Hematopoietic multipotent progenitor cell (in vitro differentiated cells): Measurements from ENCODE around the gene ERC2. TPM values are rescaled to one million over a fixed set of nuclear protein-coding genes. Genes with fewer than 3 reads are reported as not detected.

ENCODE experiments used
- DNase-seq, 3 donors: peaks; one replicate each; pipeline ENCODE4 v3.0.0-alpha.2; 2011 to 2015; ENCODE audit warnings: low read depth in 2 of 3, low spot score in 2 of 3
- total RNA-seq: library from RNA; depleted of rRNA; stranded (reverse); fragments of >200 nt; gene quantifications from one replicate; pipeline ENCODE4 v1.2.3, GENCODE V29; 2012

Gene ERC2
- total RNA-seq, 1 donor = 0.54 TPM

DNA sequence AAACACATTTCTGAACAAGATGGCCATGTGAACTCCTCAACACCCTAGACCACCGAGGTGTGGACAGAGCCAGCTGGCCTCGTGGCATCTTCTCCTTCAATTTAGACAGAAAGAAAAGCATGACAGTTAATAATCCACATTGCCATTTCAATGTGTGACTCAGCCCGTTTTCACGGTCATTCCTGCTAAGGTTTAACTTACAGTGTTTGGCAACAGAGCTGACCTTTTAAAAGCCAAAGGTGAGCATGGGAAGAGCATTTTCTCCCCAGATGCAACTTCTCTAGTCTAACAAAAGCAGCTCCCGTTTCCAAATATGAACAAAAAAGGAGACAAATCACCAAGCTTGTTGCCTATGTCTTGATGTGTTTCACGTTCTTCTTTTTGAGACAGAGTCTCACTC is 563.6 kb downstream of the ERC2 start:
- no peak for DNase-seq

DNA sequence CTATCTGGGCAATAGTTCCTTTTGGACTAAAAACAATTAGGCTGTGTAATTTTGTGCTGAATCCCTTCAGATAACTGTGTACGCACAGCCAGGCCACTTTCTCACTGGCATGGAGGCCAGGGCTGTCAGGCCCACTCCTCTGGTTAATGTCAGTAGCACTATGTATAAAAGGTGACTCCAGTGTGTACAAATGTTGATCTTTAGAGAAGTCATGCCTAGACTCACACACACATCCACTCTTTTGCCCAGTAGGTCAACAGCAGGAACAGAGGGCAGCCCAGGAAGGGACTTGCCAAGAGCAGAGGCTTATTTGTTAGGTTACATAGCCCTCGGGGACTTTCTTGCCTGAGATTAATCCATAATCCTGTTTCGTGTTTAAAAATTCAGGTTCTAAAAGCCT is 564.6 kb downstream of the ERC2 start:
- DNase-seq = no peak

DNA sequence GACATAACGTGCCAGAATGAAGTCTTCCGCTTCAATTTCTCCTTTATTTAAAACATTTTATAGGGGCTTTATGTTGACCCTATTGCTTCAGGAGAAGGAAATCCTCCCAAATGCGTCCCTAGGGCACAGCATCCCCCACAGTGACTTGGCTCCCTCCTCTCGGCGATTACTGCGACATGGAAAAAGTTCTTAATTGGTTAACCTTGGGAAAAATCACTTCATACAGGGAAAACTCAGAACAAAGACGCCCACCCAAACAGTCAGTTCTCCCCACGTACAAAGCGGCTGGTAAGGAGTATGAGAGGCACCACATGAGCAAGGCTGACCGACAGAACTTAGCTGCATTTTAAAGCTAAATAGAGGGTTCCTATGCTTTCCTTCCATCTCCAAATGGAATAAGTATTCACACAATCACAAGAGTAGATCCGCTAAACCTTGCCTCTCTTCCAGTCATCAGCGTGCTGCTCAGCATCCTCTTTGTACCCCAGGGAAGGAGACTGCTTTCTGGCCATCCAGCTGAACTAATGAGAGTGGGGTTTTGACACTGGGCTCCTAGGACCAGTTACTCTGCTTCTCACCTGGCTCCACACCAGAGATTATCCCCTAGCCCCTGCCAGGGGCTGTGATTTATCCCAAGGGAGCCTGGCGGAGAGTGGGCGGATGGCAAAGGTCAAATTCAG is 565.9 kb downstream of the ERC2 start:
- no peak for DNase-seq

DNA sequence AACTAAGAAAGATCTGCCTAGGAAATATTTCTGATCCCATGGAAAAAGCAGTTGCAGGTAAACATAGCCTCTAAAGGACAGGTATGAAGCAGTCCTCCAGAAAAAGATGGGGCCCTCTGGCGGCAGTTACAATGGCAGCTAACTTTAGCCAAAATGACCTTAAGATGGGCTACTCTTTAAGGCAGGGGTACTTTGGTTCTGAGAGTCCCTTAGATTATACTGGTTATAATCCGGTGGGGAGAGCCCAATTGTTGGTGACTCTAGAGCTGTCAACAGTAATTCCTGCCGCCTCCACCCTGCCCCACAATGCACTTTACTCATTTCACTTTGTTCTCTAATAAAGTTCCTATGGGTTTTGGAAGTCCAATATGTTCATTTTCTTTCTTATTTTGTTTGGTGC is 568.4 kb downstream of the ERC2 start:
- no peak for DNase-seq

DNA sequence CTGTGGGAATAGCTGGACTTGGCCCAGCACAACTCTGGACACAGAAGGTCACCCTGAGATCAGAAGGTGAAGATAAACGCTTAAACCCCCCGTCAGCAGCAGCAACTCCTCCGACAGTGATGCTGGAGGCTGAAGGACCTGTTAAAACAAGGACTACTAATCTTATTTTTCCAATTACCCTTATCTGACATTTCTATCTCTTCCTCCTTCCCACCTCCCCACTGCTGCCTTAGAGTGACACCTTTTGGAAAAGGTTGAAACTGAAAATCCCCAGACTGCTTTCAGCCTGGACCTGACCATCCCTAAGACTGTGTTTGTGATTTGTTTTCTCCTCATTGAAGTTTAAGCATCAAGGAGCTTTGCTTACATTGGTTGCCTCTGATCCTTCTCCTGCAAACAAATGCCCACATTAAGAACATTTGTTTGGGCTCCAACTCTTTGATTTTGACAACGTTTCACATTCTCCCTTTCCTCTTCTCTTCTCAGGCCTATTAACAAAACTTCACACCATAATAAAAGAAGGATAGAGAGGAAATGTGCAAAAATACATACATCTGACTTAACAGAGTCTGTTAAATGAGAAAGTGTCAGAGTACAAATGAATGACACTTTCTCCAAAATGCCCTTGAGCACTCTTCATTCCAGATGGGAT is 570.6 kb downstream of the ERC2 start:
- no peak for DNase-seq

DNA sequence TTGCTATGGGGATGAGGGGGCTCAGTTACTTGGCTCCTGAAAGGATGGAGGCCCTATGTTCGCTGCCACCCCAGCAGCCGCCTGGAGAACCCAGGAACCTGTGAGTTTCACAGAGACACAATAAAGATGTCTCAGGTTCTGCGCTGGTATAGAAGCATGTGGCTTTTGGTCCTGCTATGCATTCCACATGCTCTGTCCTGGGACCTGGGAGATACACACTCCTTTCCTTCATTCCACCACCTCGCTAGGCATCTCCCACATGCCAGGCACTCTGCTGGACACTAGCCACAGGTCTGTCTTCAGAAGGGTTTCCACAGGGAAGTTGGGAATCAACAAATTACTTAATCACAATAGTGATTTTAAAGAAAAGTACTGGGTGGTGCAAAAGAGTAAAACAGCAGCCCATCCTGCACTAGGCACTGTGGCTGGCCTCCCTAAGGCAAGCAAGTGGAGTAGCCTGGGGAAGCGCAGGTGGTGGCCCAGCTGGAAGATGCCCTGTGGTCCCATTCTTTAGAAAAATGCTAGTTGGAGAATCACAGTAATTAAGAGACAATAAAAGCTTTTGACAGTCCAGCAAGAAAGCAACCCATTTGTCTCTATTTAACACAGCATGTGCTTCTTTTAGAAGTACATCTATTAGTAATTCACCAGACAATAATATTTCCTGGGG is 572.2 kb downstream of the ERC2 start:
- DNase-seq = no peak

DNA sequence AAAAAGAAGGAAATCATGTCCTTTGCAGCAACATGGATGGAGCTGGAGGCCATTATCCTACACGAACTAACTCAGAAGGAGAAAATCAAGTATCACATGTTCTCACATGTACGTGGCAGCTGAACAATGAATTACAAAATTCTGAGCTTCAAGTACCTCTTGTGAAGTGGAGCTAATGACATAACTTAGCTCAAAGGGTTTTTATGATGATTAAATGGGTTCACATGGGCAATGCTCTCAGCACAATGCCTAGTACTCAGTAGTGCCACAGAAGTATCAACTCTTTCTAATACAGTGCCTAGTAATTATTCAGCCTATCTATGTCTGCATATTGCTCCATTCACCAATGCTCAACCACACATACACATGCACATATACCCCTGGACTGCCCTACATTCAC is 573.7 kb downstream of the ERC2 start:
- no peak for DNase-seq

DNA sequence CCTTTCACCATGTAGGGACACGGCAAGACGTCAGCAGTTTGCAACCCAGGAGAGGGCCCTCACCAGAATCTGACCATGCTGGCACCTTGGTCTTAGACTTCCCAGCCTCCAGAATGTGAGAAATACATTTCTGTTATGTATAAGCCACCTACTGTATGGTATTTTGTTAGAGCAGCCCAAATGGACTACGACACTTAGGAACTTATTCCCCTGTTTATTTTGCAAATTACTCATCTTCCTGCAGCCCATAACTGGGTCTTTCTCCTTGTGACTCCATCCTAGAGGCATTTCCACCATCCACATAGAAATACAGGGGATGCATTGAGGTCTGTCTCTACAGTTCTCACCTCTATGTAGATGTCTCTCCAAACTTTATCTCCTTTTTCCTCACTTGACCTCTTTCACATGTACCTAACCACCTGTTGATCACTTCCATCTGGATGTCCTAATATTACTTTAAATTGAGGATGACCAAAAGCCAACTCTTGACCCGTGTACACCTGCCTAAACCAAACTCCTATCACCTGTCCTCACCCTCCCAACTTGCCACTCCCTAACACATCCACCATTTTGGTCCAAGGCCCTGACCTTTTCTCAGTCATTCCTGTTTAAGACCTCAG is 575.1 kb downstream of the ERC2 start:
- DNase-seq = no peak

DNA sequence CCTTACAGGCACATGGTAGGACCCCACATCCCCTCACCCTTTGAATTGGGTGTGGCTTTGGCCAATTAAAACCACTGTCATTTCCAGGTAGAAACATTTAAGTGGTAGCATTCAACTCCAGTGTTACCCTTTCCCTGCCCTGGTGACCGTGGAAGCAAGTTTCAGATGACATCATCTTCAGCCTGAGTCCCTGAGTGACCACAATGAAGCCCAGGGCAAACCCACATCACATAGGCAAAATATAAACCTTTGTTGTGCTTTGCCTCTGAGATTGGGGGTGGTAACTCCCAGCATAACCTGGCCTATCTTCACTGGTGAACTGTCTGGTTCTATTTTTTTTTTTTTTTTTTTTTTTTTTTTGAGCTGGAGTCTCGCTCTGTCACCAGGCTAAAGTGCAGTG is 577.2 kb downstream of the ERC2 start:
- DNase-seq = no peak

DNA sequence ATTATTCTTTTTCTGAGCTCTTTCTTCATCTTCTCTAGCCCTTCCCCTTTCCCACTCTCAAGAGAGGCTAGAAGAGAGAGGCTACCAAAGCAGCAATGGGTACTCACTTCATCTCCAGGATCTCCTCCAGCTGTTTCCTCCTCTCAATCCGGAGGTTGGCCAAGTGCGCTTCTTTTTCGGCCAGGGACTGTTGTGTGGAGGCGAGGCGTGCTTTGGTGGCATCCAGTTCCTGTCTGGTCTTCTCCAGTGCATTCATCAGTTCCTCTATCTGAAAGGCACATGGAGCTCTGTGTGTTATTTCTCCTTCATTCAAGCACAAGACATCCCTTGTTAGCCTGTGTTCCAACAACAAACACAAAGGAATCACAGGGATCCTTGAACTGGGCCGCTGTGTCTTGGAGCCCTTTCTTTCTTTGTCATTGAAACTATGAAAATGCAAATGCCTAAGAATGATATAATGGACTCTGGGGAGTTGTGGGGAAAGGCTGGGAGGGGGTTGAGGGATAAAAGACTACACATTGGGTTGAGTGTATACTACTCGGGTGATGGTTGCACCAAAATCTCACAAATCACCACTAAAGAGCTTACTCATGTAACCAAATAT is 579.9 kb downstream of the ERC2 start:
- DNase-seq = no peak

DNA sequence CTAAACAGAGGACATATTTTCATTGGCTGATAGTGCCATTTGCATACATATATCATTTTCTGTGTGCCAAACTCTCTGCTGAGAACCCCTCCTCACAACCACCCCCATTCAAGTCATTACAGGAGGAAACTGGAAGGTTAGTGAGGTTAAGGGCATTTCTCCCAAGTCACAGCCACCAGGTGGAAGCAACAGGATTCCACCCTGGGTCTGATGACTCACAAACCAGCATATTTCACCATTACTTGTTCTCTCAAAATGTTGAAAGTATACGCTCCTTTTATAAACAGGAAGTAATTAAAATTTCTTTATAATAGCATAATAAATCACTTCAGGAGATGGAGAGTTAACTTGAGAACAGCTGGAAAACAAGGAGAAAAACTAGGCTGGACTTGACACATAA is 582.5 kb downstream of the ERC2 start:
- no peak for DNase-seq

DNA sequence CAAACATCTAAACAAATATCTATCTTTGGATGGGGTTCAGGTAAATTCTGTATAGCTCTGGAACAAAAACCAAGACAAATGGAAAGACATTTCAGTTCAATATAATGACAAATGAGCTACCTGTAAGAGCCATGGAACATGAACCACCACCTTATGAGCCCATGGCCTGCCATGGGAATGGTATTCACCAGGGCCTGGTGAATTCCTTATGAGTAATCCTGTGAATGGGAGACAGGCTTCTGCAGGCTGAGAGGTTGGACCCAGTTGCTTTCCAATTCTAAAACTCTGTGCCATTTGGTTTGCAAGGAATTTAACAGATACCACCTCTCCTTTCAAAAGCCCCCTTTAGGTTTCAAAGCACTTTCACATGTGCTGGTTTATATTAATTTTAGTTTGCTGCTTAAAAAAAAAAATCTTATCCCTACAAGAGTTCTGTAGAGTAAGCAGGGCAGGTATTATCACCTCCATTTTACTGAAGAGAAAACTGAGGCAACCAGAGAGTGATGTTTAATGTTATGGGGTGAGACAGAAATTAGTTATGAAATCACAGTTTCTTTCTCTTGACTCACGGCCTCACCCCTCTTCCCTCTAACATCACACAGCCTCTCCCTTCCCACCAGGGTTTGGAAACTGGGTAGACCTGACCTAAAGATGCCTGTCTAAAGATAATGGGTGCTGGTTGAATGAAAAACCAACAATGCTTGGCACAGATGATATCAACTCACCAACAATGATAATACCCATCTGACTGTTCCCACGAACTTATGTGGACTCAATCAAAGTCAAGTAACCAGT is 583.6 kb downstream of the ERC2 start:
- no peak for DNase-seq

DNA sequence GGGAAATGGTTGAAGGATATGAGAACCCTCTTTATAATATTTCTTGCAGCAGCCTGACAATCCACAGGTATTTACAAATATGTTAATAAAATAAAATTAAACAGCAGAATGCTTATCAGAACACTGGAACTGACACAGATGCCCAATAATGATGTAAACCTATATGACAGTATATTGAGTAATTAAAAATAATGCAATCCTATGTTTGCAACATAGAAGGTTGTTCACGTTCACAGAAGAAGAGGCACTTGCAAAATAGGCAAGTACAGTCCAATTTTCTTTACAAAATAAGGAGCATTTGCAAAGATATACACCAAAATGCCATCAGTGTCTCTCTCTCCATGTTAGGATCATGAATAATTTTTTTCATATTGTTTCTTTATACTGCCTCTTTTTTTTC is 584.2 kb downstream of the ERC2 start:
- no peak for DNase-seq

DNA sequence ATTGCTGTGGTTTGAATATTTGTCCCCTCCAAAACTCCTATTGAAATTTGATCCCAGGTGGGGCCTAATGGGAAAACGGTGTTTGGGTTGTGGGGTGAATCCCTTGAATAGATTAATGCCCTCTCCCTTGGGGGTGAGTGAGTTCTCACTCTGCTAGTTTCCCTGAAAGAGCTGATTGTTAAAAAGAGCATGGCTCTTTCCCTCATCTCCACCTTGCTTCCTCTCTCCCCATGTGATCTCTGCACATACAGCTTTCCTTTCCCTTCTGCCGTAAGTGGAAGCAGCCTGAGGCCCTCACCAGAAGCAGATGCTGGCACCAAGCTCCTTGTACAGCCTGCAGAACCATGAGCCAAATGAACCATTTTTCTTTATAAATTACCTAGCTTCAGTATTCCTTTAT is 586.3 kb downstream of the ERC2 start:
- DNase-seq = no peak

DNA sequence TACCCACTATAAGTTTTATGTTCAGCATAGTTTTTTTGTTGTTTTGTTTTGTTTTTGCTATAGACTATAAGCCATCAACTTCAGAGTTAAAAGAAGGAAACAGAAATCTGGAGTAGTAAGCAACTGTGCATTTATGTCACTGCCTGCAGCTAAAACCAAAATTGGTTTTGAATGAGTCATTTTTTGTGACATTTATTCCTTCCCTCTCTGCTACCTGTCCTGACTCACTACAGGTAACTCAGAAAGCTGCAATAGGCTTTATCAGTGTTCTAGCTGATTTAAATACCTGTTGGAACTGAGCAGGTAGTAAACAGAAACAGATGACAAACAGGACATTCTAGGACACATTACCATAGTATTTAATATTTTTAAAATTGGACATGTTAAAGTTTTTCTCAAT is 587.9 kb downstream of the ERC2 start:
- no peak for DNase-seq

DNA sequence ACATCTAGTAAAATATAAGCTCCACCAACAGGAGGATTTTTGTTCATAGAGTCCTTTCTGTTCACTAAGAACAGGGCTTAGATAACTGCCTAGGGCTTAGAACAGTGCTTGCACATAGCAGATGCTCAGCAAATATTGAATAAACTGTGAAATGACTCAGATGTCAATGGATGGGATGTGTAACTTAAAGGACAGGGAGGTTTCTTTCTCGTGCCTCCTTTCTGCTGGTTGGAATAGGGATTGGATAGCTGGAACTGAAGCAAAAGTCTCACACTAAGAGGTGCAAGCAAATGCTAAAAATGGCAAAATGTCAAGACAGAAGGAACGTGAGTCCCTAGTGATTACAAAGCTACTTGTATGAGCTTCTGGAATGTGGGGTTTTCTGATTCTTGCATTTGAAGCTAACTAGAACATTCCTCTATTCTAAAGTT is 588.4 kb downstream of the ERC2 start:
- DNase-seq = no peak

DNA sequence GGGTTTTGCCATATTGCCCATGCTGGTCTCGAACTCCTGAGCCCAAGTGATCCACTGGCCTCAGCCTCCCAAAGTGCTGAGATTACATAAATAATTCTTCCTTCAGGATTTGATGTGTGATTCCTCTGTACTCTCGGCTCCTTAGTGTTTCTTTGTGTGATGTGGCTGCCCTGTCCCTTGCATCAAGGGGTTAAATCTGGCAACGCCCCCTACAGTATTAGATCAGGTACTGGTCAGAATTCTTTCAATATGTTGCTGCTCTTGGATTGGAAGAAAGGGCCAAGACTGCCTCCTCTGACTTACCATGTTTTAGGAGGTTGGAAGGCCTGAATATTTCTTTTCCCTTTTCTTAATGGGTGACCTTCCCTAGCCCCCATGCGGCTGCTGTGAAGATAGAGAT is 590.6 kb downstream of the ERC2 start:
- no peak for DNase-seq

DNA sequence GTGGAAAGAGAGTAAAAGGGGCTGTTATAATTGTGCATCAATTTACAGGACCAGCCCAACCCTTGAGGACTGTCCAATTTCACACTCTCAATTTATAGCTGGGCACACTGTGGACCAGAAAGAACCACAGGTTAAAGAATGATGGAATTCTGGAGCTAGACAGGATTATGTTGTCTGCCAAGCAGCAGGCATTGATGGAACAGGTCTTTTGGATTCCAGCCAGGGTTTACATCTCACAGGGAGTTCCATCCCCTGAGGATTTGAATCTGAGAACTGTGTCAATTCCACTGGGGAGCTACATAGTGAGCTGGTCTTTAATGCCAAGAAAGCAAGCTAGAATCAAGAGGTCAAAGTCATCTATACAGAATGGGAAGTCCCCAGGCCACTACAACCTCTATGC is 591.7 kb downstream of the ERC2 start:
- DNase-seq = no peak

DNA sequence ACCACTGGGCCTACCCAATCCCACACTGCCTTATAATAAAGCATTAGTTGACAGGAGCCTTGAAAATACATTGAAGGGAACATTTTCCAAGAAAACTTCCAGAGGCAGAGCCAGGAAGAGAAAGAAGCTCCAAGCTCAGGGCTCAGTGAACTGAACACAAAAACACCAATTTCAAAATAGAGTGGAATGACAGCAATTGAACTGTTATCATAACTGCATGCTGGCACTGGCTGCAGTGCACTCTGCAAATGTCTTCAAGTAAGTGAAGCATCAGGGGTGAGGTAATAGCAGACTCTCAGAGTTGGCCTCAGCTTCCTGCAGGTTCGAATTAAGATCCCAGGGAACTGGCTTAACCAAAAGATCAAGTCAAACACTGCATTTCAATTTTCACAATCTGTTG is 593.2 kb downstream of the ERC2 start:
- no peak for DNase-seq

DNA sequence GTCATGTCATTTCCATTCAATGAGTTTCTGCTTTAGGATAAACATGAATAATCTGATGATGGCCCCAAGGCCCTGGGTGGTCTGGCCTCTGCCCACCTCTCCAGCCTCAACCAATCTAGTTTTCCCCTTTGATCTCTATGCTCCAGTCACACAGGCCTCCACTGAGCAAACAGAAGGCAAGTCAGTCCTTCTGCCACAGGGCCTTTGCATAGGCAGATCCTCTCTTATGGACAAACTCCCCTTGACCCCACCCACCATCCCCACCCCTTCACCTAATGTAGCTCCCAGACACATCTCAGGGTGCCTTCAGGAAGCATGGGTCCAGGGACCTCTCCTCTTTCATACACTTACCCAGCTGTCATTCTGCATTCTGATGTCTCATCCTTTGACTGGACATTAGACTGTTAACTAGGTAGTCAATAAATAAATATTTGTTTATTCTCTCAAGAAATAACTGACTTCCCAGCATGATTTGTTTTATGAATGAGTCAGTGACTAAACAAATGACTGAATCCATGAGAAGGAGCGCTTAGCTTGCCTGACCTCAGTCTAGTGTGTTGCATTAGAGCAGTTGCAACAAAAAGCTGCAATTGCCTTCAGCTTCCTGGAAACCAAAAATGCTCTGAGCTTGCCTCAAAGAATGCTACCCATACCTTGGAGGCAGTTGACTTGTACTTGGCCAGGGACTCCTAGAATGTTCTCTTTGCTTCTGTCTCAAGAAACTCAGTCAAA is 594.6 kb downstream of the ERC2 start:
- no peak for DNase-seq
